ENCODE data around the gene PLEKHG5.
A peak's percentile ranks its signal among the peaks of the same experiment; 100 is the strongest.
"Not testable (repeated sequence)": the region's sequence is repeated elsewhere in the genome, so short reads cannot be mapped to it uniquely, and the experiment has no call there.

GRCh38 chr1:6437012-6437700, 54.3 kb downstream of the PLEKHG5 start:
- not testable (repeated sequence) for TF ChIP-seq POLR2A, POLR2AphosphoS5 (IDR thresholded peaks at IDR 0.05)
- TF ChIP-seq, protein P1, sequence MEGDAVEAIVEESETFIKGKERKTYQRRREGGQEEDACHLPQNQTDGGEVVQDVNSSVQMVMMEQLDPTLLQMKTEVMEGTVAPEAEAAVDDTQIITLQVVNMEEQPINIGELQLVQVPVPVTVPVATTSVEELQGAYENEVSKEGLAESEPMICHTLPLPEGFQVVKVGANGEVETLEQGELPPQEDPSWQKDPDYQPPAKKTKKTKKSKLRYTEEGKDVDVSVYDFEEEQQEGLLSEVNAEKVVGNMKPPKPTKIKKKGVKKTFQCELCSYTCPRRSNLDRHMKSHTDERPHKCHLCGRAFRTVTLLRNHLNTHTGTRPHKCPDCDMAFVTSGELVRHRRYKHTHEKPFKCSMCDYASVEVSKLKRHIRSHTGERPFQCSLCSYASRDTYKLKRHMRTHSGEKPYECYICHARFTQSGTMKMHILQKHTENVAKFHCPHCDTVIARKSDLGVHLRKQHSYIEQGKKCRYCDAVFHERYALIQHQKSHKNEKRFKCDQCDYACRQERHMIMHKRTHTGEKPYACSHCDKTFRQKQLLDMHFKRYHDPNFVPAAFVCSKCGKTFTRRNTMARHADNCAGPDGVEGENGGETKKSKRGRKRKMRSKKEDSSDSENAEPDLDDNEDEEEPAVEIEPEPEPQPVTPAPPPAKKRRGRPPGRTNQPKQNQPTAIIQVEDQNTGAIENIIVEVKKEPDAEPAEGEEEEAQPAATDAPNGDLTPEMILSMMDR (IDR thresholded peaks at IDR 0.05), result peak in 1 of 4 experiments; percentile 24

All from prostate gland (tissue), 2 donors.